GM18873 (cell line): Measurements from ENCODE around the gene SYNRG.
A peak's percentile ranks its signal among the peaks of the same experiment; 100 is the strongest.
"Not testable (repeated sequence)": the region's sequence is repeated elsewhere in the genome, so short reads cannot be mapped to it uniquely, and the experiment has no call there.

Experiments used
- ATAC-seq: cut with Tn5 transposase; IDR thresholded peaks from one replicate; pipeline ENCODE4 v1.9.1; 2021; ENCODE audit warnings: mild to moderate bottlenecking, moderate library complexity, moderate number of reproducible peaks; ENCODE audit not compliant: unreplicated experiment, low FRiP score

Gene SYNRG

GRCh38 chr17:37609170-37610040, at the start of gene SYNRG:
SYNRG (minus strand) TSS chr17:37609418; CDS start chr17:37609355, 63 bp downstream.
- peak; percentile 85 for ATAC-seq

- no peak for ATAC-seq
Measured at GRCh38 chr17:37657202-37657601, 48.0 kb upstream of the SYNRG start.

- no peak for ATAC-seq
Measured at GRCh38 chr17:37651849-37652248, 42.6 kb upstream of the SYNRG start.

- no peak for ATAC-seq
Measured at GRCh38 chr17:37650419-37651003, 41.3 kb upstream of the SYNRG start.

- no peak for ATAC-seq
Measured at GRCh38 chr17:37648555-37648954, 39.3 kb upstream of the SYNRG start.

- no peak for ATAC-seq
Measured at GRCh38 chr17:37647856-37648255, 38.6 kb upstream of the SYNRG start.

- ATAC-seq = no peak
Measured at GRCh38 chr17:37643869-37644268, 34.7 kb upstream of the SYNRG start.

- peak; percentile 74 for ATAC-seq
Measured at GRCh38 chr17:37643118-37643766, 34.0 kb upstream of the SYNRG start, which contains the start of gene DDX52. DDX52 (minus strand) TSS chr17:37643446; CDS start chr17:37643420, 26 bp downstream.

- no peak for ATAC-seq
Measured at GRCh38 chr17:37642681-37643080, 33.5 kb upstream of the SYNRG start.

- no peak for ATAC-seq
Measured at GRCh38 chr17:37640015-37640414, 30.8 kb upstream of the SYNRG start.

GRCh38 chr17:37637956-37638355, 28.7 kb upstream of the SYNRG start:
- ATAC-seq = no peak

- ATAC-seq = not testable (repeated sequence)
Measured at GRCh38 chr17:37616430-37616829, 7.2 kb upstream of the SYNRG start.

- ATAC-seq = no peak
Measured at GRCh38 chr17:37614823-37615222, 5.6 kb upstream of the SYNRG start.

- ATAC-seq = no peak
Measured at GRCh38 chr17:37614391-37614790, 5.2 kb upstream of the SYNRG start.

GRCh38 chr17:37610971-37611370, 1.8 kb upstream of the SYNRG start:
- ATAC-seq = no peak

GRCh38 chr17:37610041-37610420, 813 bp upstream of the SYNRG start:
- ATAC-seq = not testable (repeated sequence)

- ATAC-seq = peak; percentile 15
Measured at GRCh38 chr17:37608351-37609169, 658 bp downstream of the SYNRG start.

GRCh38 chr17:37607637-37608331, 1.4 kb downstream of the SYNRG start:
- no peak for ATAC-seq

GRCh38 chr17:37605813-37606505, 3.3 kb downstream of the SYNRG start:
- ATAC-seq = no peak
